Nephron (organoid): ENCODE results near the gene SSR2.
A peak's percentile ranks its signal among the peaks of the same experiment; 100 is the strongest.

Experiments
- H3K27ac Mint-ChIP-seq, 3 experiments: 2 replicates each; pipeline ENCODE4 v1.8.0; 2020; ENCODE audit warnings: mixed read lengths in 3 of 3, mild to moderate bottlenecking in 2 of 3, moderate library complexity in 1 of 3
- H3K27me3 Mint-ChIP-seq: 2 replicates; pipeline ENCODE4 v1.8.0; 2021; ENCODE audit warnings: low read depth, mild to moderate bottlenecking, moderate library complexity, mixed read lengths
- H3K36me3 Mint-ChIP-seq: 2 replicates; pipeline ENCODE4 v1.8.0; 2020; ENCODE audit warnings: low read depth, mixed read lengths
- H3K4me1 Mint-ChIP-seq: 2 replicates; pipeline ENCODE4 v1.8.0; 2020; ENCODE audit warnings: mixed read lengths
- H3K4me3 Mint-ChIP-seq, 3 experiments: 2 replicates each; pipeline ENCODE4 v1.8.0; 2020; ENCODE audit warnings: mild to moderate bottlenecking in 3 of 3, mixed read lengths in 3 of 3, moderate library complexity in 2 of 3
- H3K9me3 Mint-ChIP-seq: 2 replicates; pipeline ENCODE4 v1.8.0; 2020; ENCODE audit warnings: mixed read lengths
- CTCF ChIP-seq, 3 experiments: fragments of 200-600 bp; sonication (generic); IDR thresholded peaks; one replicate each; pipeline ENCODE4 v1.5.0; 2021; ENCODE audit warnings: antibody characterized with exemption in 3 of 3; ENCODE audit not compliant: unreplicated experiment in 3 of 3

SSR2 gene

DNA sequence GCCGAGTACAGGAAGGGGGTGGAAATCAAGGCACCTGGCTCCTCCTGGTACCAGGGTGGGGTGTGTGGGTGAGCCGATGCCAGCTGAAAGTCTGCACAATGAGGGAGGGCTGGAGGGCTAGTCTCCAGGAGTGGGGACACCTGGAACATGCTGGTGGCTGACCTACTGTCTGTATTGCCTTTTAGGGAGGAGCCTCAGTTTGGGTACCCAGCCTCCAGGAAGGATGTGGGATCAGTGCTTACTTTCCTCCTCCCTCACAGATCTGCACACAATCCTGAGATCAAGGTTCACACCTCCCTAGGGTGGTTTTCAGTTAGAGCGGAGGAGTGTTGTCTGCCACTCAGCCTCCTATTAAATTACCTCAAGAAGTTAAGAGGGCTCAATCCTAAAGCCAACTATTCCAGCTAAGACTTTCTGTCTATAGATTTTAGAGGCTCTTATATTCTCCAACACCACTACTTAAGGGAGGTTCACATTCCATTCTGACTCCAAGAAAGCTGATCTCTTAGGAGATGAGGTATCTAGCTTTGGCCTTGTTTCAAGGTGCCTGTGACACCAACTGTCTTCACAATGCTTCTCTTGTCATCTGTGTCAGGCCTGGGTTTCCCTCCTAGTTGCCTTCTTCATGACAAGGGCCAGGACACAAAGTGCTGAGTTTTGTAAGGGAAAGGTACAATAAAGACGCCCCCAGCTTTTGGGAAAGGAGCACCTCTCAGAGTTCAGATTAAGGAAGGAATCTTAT, 15.7 kb downstream of the SSR2 start:
- Mint-ChIP-seq H3K4me3 (no peak overlapping the region), H3K27ac (peak overlapping the region; percentile 54 to 76 (median 71)), H3K4me1 (peaks cover 21% of the 10 kb centered on the region), H3K27me3 (peaks cover 3% of the 10 kb centered on the region), H3K9me3 (no peaks in the 10 kb centered on the region), H3K36me3 (peaks cover 21% of the 10 kb centered on the region)
- no peak for TF ChIP-seq CTCF (IDR thresholded peaks at IDR 0.05; ENCODE audit: unreplicated experiment in 3 of 3)

DNA sequence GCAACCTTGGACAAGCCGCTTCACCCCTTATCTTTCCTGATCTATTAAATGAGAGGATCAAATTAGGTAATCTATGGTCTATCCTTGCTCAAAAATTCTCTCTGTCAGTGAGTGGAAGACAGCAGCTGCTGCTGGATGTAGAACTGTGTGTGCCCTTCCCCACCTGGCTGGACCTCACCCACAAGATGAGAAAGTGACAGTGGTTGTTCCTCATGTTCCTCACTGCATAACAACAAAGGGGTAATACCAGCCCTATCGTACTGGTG, 16.9 kb downstream of the SSR2 start:
- H3K27ac Mint-ChIP-seq: no peak overlapping the region
- H3K27me3 Mint-ChIP-seq: peaks cover 3% of the 10 kb centered on the region
- TF ChIP-seq CTCF (IDR thresholded peaks at IDR 0.05; ENCODE audit: unreplicated experiment in 3 of 3): no peak
- no peak overlapping the region for H3K4me3 Mint-ChIP-seq
- peaks cover 13% of the 10 kb centered on the region for H3K36me3 Mint-ChIP-seq
- H3K4me1 Mint-ChIP-seq: peaks cover 21% of the 10 kb centered on the region
- no peaks in the 10 kb centered on the region for H3K9me3 Mint-ChIP-seq

DNA sequence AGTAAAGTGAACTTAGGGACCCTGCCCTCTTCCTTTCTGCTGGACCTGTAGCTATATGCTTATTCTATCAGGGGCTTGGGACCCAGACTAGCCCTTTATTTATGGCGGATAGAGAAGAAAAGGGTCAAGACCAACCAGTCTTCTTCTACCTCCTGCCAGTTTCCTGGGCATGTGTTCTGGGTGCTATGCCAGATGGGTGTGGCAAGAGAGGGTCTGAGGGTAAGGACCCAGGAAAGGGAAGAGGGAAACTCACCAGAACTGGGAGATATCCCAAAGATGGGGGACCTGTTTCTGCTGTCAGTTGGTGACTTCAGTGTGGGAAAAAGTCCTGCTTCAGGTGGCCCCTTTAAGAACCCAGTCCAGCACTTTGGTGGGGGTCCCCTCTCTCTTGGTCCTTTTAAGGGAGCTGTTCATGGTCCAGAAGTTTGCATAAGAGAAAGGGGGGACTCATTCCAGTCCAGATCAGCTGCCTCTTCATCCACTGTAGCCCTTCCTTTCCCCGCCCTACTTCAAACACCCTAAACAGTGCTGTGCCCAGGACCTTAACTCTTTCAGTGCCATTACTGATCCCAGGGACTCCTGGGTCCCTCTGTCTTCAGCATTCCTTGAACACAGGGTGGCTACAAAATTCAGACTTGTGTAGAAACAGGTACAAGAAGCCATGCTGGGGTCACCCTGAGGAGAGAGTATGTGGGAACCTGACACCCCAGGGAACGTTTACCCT, 18.4 kb downstream of the SSR2 start:
- H3K4me3 Mint-ChIP-seq: no peak overlapping the region
- no peak for TF ChIP-seq CTCF (IDR thresholded peaks at IDR 0.05; ENCODE audit: unreplicated experiment in 3 of 3)
- H3K36me3 Mint-ChIP-seq: peaks cover 7% of the 10 kb centered on the region
- H3K9me3 Mint-ChIP-seq: no peaks in the 10 kb centered on the region
- H3K4me1 Mint-ChIP-seq: peaks cover 21% of the 10 kb centered on the region
- H3K27me3 Mint-ChIP-seq: no peaks in the 10 kb centered on the region
- peak overlapping the region; percentile 28 to 84 (median 75) for H3K27ac Mint-ChIP-seq

GRCh38 chr1:156001662-156002171, 19.0 kb downstream of the SSR2 start:
- no peak overlapping the region for H3K4me3 Mint-ChIP-seq
- H3K27me3 Mint-ChIP-seq: no peaks in the 10 kb centered on the region
- TF ChIP-seq CTCF (IDR thresholded peaks at IDR 0.05; ENCODE audit: unreplicated experiment in 3 of 3): no peak
- peak overlapping the region; percentile 28 to 84 (median 75) for H3K27ac Mint-ChIP-seq
- H3K9me3 Mint-ChIP-seq: no peaks in the 10 kb centered on the region
- peaks cover 21% of the 10 kb centered on the region for H3K4me1 Mint-ChIP-seq
- peaks cover 1% of the 10 kb centered on the region for H3K36me3 Mint-ChIP-seq

GRCh38 chr1:156001021-156001661, 19.6 kb downstream of the SSR2 start:
- no peak overlapping the region for H3K4me3 Mint-ChIP-seq
- peaks cover 21% of the 10 kb centered on the region for H3K4me1 Mint-ChIP-seq
- H3K27ac Mint-ChIP-seq: peak overlapping the region; percentile 28 to 84 (median 75)
- H3K9me3 Mint-ChIP-seq: no peaks in the 10 kb centered on the region
- TF ChIP-seq CTCF (IDR thresholded peaks at IDR 0.05; ENCODE audit: unreplicated experiment in 3 of 3): no peak
- H3K27me3 Mint-ChIP-seq: no peaks in the 10 kb centered on the region
- H3K36me3 Mint-ChIP-seq: no peaks in the 10 kb centered on the region
